IPS-15b (cell line): ENCODE measurements around the gene RPL41.
A peak's percentile ranks its signal among the peaks of the same experiment; 100 is the strongest.

Experiments
- H3K27me3 ChIP-seq: one replicate; pipeline ENCODE4 v1.6.1; 2013; ENCODE audit warnings: low read length; ENCODE audit not compliant: control insufficient read depth, insufficient read depth
- H3K36me3 ChIP-seq: one replicate; pipeline ENCODE4 v1.6.1; 2013; ENCODE audit warnings: low read length; ENCODE audit not compliant: control insufficient read depth, insufficient read depth
- H3K4me1 ChIP-seq: one replicate; pipeline ENCODE4 v1.6.1; 2013; ENCODE audit warnings: mild to moderate bottlenecking, low read length; ENCODE audit not compliant: control insufficient read depth, insufficient read depth
- H3K4me3 ChIP-seq: one replicate; pipeline ENCODE4 v1.5.1; 2013; ENCODE audit warnings: low read depth, low read length
- H3K9ac ChIP-seq: one replicate; pipeline ENCODE4 v1.6.1; 2013; ENCODE audit warnings: low read depth, mild to moderate bottlenecking, low read length
- H3K9me3 ChIP-seq: one replicate; pipeline ENCODE4 v1.6.1; 2013; ENCODE audit warnings: mild to moderate bottlenecking, low read length; ENCODE audit not compliant: control insufficient read depth, insufficient read depth

The RPL41 gene

DNA sequence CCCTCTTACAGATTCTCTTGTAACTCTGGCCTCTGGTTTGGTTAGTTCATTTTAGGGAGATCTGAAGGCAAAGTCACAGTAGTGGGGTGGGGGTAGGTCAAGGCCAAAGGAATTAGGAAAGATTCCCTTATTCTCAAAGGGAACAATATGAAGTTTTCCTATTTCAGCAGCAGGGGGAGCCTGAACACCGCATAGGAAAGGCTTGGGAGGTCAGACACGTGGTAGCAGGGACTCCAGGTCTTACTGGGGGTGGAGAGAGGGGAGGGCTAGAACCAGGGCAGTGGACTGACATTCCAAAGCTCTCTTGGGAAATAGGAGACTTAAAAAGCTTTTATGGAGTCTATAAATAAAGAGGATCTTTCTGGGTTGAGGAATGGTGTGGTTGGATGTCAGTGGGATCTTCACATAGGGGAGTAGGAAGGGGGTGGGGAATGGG lies 2.9 kb downstream of the RPL41 start:
- Histone ChIP-seq H3K36me3 (peaks cover 7% of the 10 kb centered on the region), H3K4me3 (peak overlapping the region; percentile 78), H3K4me1 (peaks cover 9% of the 10 kb centered on the region), H3K9ac (no peak overlapping the region), H3K9me3 (no peaks in the 10 kb centered on the region), H3K27me3 (no peaks in the 10 kb centered on the region)

DNA sequence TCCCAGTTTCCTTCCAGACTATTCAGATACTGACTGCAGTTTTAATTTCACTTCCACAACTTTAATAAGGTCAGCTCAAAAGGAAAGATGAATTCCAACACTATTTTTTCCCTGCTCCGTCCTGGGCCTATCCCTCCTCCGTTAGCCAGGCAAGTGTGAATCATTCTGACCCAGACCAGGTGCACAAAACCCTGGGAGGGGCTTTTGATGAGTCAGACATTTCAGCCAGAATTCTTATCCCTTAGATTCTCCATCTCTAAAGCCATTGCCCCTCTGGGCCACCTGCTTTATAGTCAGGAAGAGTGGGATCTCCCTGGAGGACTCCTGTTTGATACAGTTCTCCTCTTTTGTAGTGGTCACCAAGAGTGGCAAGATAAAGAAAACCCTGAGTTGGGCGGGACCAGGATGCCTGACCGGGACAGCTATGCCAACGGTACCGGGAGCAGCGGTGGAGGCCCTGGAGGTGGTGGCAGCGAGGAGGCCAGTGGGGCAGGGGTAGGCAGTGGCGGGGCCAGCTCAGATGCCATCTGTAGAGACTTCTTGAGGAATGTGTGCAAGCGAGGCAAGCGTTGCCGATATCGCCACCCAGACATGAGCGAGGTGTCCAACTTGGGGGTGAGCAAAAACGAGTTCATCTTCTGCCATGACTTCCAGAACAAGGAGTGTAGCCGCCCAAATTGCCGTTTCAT lies 3.9 kb downstream of the RPL41 start:
- peaks cover 7% of the 10 kb centered on the region for H3K36me3 ChIP-seq
- no peaks in the 10 kb centered on the region for H3K27me3 ChIP-seq
- no peak overlapping the region for H3K4me3 ChIP-seq
- H3K9me3 ChIP-seq, result no peaks in the 10 kb centered on the region
- H3K4me1 ChIP-seq, result peaks cover 9% of the 10 kb centered on the region
- H3K9ac ChIP-seq, result no peak overlapping the region

GRCh38 chr12:56121204-56121870 lies 4.9 kb downstream of the RPL41 start:
- Histone ChIP-seq H3K36me3 (peaks cover 7% of the 10 kb centered on the region), H3K4me3 (no peak overlapping the region), H3K9ac (no peak overlapping the region), H3K4me1 (peaks cover 9% of the 10 kb centered on the region), H3K27me3 (no peaks in the 10 kb centered on the region), H3K9me3 (no peaks in the 10 kb centered on the region)

GRCh38 chr12:56122637-56123036 lies 6.2 kb downstream of the RPL41 start:
- no peak overlapping the region for H3K9ac ChIP-seq

DNA sequence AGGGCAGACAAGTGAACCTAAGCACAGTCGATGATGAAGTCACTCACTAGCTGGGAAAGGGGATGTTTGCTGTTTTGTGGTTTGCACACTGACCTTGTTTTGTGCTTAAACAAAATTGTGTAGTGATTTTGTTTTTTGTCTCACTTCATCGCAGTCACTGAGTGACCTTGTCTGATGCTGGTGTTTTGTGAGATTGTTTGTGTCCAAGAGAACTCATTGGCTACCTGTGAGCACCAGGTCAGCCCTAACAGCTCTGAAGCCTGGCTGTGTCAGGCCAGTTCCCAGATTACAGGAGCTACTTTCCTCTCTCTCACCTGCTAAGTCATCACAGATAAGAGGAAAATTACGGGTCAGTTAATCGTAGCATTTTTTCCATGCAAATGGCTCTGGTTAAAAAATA lies 7.7 kb downstream of the RPL41 start:
- no peak overlapping the region for H3K4me3 ChIP-seq
- no peaks in the 10 kb centered on the region for H3K9me3 ChIP-seq
- no peak overlapping the region for H3K9ac ChIP-seq
- no peaks in the 10 kb centered on the region for H3K27me3 ChIP-seq
- peaks cover 7% of the 10 kb centered on the region for H3K36me3 ChIP-seq
- peaks cover 17% of the 10 kb centered on the region for H3K4me1 ChIP-seq

More at GRCh38 chr12:56122637-56123036, 6.2 kb downstream of the RPL41 start:
- Histone ChIP-seq H3K27me3 (no peaks in the 10 kb centered on the region), H3K4me3 (no peak overlapping the region), H3K36me3 (peaks cover 7% of the 10 kb centered on the region), H3K9me3 (no peaks in the 10 kb centered on the region), H3K4me1 (peaks cover 20% of the 10 kb centered on the region)

DNA sequence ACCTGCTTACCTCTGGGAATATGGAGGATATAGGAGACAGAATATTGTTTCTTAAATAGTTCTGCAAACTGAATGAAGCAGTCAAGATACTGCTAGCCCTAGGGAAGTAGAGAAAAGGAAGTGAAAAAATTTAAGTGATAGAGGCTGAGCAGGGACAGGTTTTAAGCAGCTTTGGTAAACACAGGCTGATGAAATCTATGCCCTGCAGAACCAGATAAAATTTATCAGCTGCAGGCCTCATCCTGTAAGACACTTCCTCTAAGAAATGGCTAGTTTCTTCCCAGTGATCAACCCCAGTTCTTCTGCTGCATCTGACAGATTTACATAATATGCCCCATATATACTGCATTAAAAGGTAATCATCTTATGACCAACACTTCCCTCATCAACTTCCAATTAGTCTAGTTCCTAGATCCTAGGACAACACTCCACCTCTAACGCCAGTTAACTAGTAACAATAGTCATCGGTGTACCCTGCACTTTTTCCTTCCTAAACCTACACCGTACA lies 10.4 kb downstream of the RPL41 start:
- H3K4me1 ChIP-seq, result peaks cover 12% of the 10 kb centered on the region

GRCh38 chr12:56127485-56127887 lies 11.1 kb downstream of the RPL41 start:
- Histone ChIP-seq H3K27me3 (no peaks in the 10 kb centered on the region), H3K9ac (no peak overlapping the region), H3K36me3 (peaks cover 17% of the 10 kb centered on the region), H3K4me1 (peaks cover 12% of the 10 kb centered on the region), H3K4me3 (peak overlapping the region; percentile 40), H3K9me3 (no peaks in the 10 kb centered on the region)

More for the DNA sequence above, 10.4 kb downstream of the RPL41 start:
- Histone ChIP-seq H3K4me3 (peak overlapping the region; percentile 40), H3K9ac (no peak overlapping the region), H3K9me3 (no peaks in the 10 kb centered on the region), H3K27me3 (no peaks in the 10 kb centered on the region), H3K36me3 (peaks cover 12% of the 10 kb centered on the region)

- Histone ChIP-seq H3K4me1 (peaks cover 12% of the 10 kb centered on the region), H3K9ac (peak within 1 kb of the TSS; percentile 74), H3K27me3 (no peaks in the 10 kb centered on the region), H3K36me3 (peaks cover 18% of the 10 kb centered on the region), H3K9me3 (no peaks in the 10 kb centered on the region), H3K4me3 (peak within 1 kb of the TSS; percentile 93)
These were observed 11.6 kb downstream of the RPL41 start, which contains the start of gene ESYT1 for GRCh38 chr12:56127888-56128669. TSS of gene ESYT1 (plus strand) at chr12:56128267. CDS start at chr12:56128320, 53 bp downstream.

- no peaks in the 10 kb centered on the region for H3K9me3 ChIP-seq
- H3K4me1 ChIP-seq, result peaks cover 12% of the 10 kb centered on the region
- H3K36me3 ChIP-seq, result peaks cover 25% of the 10 kb centered on the region
- peak overlapping the region; percentile 93 for H3K4me3 ChIP-seq
- peak overlapping the region; percentile 74 for H3K9ac ChIP-seq
- H3K27me3 ChIP-seq, result no peaks in the 10 kb centered on the region
These were observed 12.3 kb downstream of the RPL41 start for GRCh38 chr12:56128670-56129205.

DNA sequence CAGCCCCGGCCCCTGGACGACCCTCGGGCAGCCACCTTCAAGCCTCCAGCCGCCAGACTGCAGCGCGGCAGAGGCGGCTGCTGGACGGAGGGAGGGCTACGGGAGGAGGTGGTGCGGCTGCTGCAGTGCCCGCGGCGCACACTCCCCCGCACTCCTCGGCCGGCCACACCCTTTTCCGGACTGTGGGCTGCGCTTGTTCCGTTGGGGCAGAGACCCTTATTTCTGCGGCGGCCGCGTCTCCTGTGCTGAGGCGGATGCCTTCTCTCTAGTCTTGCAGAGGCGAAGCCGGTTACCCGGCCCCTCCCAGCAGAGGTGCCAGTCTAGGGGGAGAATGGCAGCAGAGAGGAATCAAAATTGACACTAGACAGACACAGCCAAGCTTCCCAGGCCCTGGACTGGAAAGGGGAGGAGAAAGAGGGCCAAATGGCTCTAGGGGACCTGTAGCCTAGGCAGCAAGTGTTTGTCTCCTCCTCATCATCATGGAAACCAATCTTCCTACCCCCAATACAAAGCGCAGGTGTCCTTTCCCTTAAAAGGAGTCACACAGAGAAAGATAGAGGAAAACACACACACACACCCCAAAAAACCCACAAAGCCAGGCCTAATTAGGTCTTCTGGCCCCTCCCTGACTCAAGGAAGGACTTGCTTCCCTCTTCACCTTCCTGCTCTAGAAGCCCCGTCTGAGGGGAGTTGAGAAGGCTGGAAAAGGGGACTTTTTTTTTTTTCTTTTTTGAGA lies 12.9 kb downstream of the RPL41 start:
- H3K4me1 ChIP-seq, result peaks cover 12% of the 10 kb centered on the region

More for the DNA sequence above, 12.9 kb downstream of the RPL41 start:
- peaks cover 28% of the 10 kb centered on the region for H3K36me3 ChIP-seq
- no peaks in the 10 kb centered on the region for H3K9me3 ChIP-seq
- H3K27me3 ChIP-seq, result no peaks in the 10 kb centered on the region
- peak overlapping the region; percentile 93 for H3K4me3 ChIP-seq
- H3K9ac ChIP-seq, result peak overlapping the region; percentile 74
